HG03064 (cell line): ENCODE measurements around the gene BRAP.
"Not testable (repeated sequence)": the region's sequence is repeated elsewhere in the genome, so short reads cannot be mapped to it uniquely, and the experiment has no call there.

ENCODE experiments used
- ATAC-seq: cut with Tn5 transposase; IDR thresholded peaks from one replicate; pipeline ENCODE4 v1.9.1; 2021; ENCODE audit warnings: low read depth; ENCODE audit not compliant: unreplicated experiment

Gene BRAP

GRCh38 chr12:111684485-111685198 lies 1.1 kb downstream of the BRAP start:
- ATAC-seq = not testable (repeated sequence)

- ATAC-seq = no peak
Measured at GRCh38 chr12:111677186-111677585, 8.6 kb downstream of the BRAP start.

- no peak for ATAC-seq
Measured at GRCh38 chr12:111673503-111673902, 12.3 kb downstream of the BRAP start.

- ATAC-seq = no peak
Measured at GRCh38 chr12:111672822-111673381, 12.9 kb downstream of the BRAP start.

GRCh38 chr12:111664961-111665865 lies 20.5 kb downstream of the BRAP start:
- no peak for ATAC-seq

- ATAC-seq = no peak
Measured at GRCh38 chr12:111664499-111664898, 21.3 kb downstream of the BRAP start.

GRCh38 chr12:111656016-111656415 lies 29.7 kb downstream of the BRAP start:
- no peak for ATAC-seq

GRCh38 chr12:111655356-111655755 lies 30.4 kb downstream of the BRAP start:
- ATAC-seq = no peak

- no peak for ATAC-seq
Measured at GRCh38 chr12:111653596-111653995, 32.2 kb downstream of the BRAP start.

- ATAC-seq = not testable (repeated sequence)
Measured at GRCh38 chr12:111652530-111652929, 33.2 kb downstream of the BRAP start.

- no peak for ATAC-seq
Measured at GRCh38 chr12:111650912-111651311, 34.8 kb downstream of the BRAP start.

GRCh38 chr12:111645433-111645832 lies 40.3 kb downstream of the BRAP start:
- no peak for ATAC-seq

GRCh38 chr12:111643427-111643826 lies 42.3 kb downstream of the BRAP start:
- ATAC-seq = no peak

- ATAC-seq = no peak
Measured at GRCh38 chr12:111642681-111643426, 42.9 kb downstream of the BRAP start.

GRCh38 chr12:111640506-111640905 lies 45.2 kb downstream of the BRAP start:
- ATAC-seq = no peak

GRCh38 chr12:111638556-111638955 lies 47.2 kb downstream of the BRAP start:
- ATAC-seq = no peak

GRCh38 chr12:111636209-111636945 lies 49.4 kb downstream of the BRAP start:
- ATAC-seq = no peak

- ATAC-seq = no peak
Measured at GRCh38 chr12:111635524-111635923, 50.2 kb downstream of the BRAP start.

GRCh38 chr12:111628505-111629260 lies 57.1 kb downstream of the BRAP start:
- ATAC-seq = no peak
